HL-60/S4 treated with phorbol 12-myristate 13-acetate at 8.2 ng/mL for 4 days and 3 days (cell line): Measurements from ENCODE around the gene GRHL1.

Experiments used
- in situ Hi-C: fragments of 300-500 bp; cut with MboI; formaldehyde crosslinking; loops from 2 replicates; pipeline ENCODE4 v1.15.0; 2022; ENCODE audit warnings: low sequenced_read_pairs

Gene GRHL1

GRCh38 chr2:9971105-9971818 is 19.8 kb downstream of the GRHL1 start:
- in situ Hi-C loops = no loop called here

GRCh38 chr2:9971890-9972289 is 20.4 kb downstream of the GRHL1 start:
- in situ Hi-C loops = no loop called here

GRCh38 chr2:9972621-9973479 is 21.4 kb downstream of the GRHL1 start:
- in situ Hi-C loops = no loop called here

- in situ Hi-C loops = no loop called here
These were observed 22.2 kb downstream of the GRHL1 start for GRCh38 chr2:9973690-9974089.

GRCh38 chr2:9974343-9974742 is 22.9 kb downstream of the GRHL1 start:
- in situ Hi-C loops = no loop called here

- in situ Hi-C loops = no loop called here
These were observed 23.8 kb downstream of the GRHL1 start for GRCh38 chr2:9975328-9975727.

GRCh38 chr2:9975805-9976447 is 24.4 kb downstream of the GRHL1 start:
- in situ Hi-C loops = no loop called here

GRCh38 chr2:9979977-9980376 is 28.5 kb downstream of the GRHL1 start:
- in situ Hi-C loops = no loop called here

GRCh38 chr2:9980520-9980919 is 29.0 kb downstream of the GRHL1 start:
- in situ Hi-C loops = no loop called here

- in situ Hi-C loops = no loop called here
These were observed 30.2 kb downstream of the GRHL1 start for GRCh38 chr2:9981655-9982054.

- in situ Hi-C loops = no loop called here
These were observed 30.8 kb downstream of the GRHL1 start for GRCh38 chr2:9982248-9982647.

GRCh38 chr2:9982891-9983290 is 31.4 kb downstream of the GRHL1 start:
- in situ Hi-C loops = no loop called here

- in situ Hi-C loops = no loop called here
These were observed 32.1 kb downstream of the GRHL1 start for GRCh38 chr2:9983401-9984216.

GRCh38 chr2:9984217-9984739 is 32.8 kb downstream of the GRHL1 start:
- in situ Hi-C loops = no loop called here

- in situ Hi-C loops = no loop called here
These were observed 33.5 kb downstream of the GRHL1 start for GRCh38 chr2:9984871-9985480.

- in situ Hi-C loops = no loop called here
These were observed 34.2 kb downstream of the GRHL1 start for GRCh38 chr2:9985531-9986328.

- in situ Hi-C loops = no loop called here
These were observed 36.8 kb downstream of the GRHL1 start for GRCh38 chr2:9988320-9988719.

- in situ Hi-C loops = no loop called here
These were observed 39.2 kb downstream of the GRHL1 start for GRCh38 chr2:9990736-9991135.

GRCh38 chr2:9991221-9991620 is 39.7 kb downstream of the GRHL1 start:
- in situ Hi-C loops = no loop called here
